SK-N-SH (cell line): ENCODE measurements around the gene MARK3.

Experiments used
- EP300 ChIP-seq, 2 experiments: IDR thresholded peaks; 2 replicates each; pipeline versions ENCODE4 v1.4.0 to v1.6.1; 2012; ENCODE audit warnings: borderline replicate concordance in 1 of 2, low read depth in 1 of 2, low read length in 1 of 2
- EZH2phosphoT487 ChIP-seq: fragments of 200-600 bp; sonication (generic); IDR thresholded peaks from 2 replicates; pipeline ENCODE4 v1.6.1; 2017; ENCODE audit warnings: low read depth, mixed run types, mild to moderate bottlenecking, antibody characterized with exemption, moderate library complexity, borderline replicate concordance
- GABPA ChIP-seq: IDR thresholded peaks from 2 replicates; pipeline ENCODE4 v1.4.0; 2012; ENCODE audit warnings: low read depth, mild to moderate bottlenecking
- MEF2A ChIP-seq: IDR thresholded peaks from 2 replicates; pipeline ENCODE4 v1.4.0; 2012; ENCODE audit warnings: low read depth, borderline replicate concordance
- SIN3A ChIP-seq: IDR thresholded peaks from 2 replicates; pipeline ENCODE4 v1.6.1; 2012; ENCODE audit warnings: low read depth, mild to moderate bottlenecking, low read length, moderate library complexity, borderline replicate concordance
- TCF12 ChIP-seq: IDR thresholded peaks from 2 replicates; pipeline ENCODE4 v1.4.0; 2012
- TF ChIP-seq, protein P1 (sequence below): fragments of 200-600 bp; sonication (generic); IDR thresholded peaks from 2 replicates; pipeline ENCODE4 v1.6.1; 2017; ENCODE audit warnings: antibody characterized with exemption, mild to moderate bottlenecking, moderate library complexity

DNA sequence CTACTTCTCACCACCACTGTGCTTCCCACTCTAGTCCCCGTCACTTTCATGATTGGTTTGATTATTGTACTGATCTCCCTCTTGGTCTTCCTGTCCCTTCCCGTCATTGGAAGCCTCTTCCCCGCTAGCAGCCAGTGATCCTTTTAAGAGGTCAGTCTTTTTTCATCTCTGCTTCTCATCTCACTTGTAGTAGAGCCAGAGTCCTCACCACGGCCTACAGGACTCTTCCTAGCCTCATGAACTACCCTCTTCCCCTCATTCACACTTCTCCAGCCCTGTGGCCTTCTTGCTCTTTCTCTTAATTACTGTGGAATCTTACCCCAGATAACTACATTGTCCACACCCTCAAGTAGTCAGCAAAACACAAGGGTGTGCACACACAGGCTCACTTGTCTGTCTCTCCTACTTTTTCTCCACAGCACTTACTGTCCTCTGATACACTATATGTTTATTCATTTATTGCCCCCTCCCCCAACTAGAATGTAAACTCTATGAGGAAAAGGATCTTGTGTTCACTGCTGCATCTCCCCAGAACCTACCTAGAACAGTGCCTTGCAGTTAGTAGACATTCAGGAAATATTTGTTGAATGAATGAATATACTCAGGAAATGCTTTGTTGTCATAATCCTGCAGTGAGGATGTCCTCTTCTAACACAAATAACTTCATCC, 71.1 kb downstream of the MARK3 start:
- TF ChIP-seq GABPA (no peak), MEF2A (no peak), EP300 (IDR thresholded peaks at IDR 0.05; ENCODE audit: borderline replicate concordance in 1 of 2, low read depth in 1 of 2, low read length in 1 of 2) (no peak), EZH2phosphoT487 (no peak), SIN3A (no peak), TCF12 (no peak)
- TF ChIP-seq, protein P1, sequence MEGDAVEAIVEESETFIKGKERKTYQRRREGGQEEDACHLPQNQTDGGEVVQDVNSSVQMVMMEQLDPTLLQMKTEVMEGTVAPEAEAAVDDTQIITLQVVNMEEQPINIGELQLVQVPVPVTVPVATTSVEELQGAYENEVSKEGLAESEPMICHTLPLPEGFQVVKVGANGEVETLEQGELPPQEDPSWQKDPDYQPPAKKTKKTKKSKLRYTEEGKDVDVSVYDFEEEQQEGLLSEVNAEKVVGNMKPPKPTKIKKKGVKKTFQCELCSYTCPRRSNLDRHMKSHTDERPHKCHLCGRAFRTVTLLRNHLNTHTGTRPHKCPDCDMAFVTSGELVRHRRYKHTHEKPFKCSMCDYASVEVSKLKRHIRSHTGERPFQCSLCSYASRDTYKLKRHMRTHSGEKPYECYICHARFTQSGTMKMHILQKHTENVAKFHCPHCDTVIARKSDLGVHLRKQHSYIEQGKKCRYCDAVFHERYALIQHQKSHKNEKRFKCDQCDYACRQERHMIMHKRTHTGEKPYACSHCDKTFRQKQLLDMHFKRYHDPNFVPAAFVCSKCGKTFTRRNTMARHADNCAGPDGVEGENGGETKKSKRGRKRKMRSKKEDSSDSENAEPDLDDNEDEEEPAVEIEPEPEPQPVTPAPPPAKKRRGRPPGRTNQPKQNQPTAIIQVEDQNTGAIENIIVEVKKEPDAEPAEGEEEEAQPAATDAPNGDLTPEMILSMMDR = no peak
